WI38 (cell line): ENCODE results near the gene SPSB1.

Experiments used
- H3K4me3 ChIP-seq: 2 replicates; pipeline ENCODE4 v1.5.1; 2011; ENCODE audit warnings: low read depth, mild to moderate bottlenecking, control low read depth, low read length
- TF ChIP-seq, protein P1 (sequence below): IDR thresholded peaks from 2 replicates; pipeline ENCODE4 v1.5.1; 2012; ENCODE audit warnings: low read depth, mild to moderate bottlenecking, control low read depth, low read length

The SPSB1 gene

DNA sequence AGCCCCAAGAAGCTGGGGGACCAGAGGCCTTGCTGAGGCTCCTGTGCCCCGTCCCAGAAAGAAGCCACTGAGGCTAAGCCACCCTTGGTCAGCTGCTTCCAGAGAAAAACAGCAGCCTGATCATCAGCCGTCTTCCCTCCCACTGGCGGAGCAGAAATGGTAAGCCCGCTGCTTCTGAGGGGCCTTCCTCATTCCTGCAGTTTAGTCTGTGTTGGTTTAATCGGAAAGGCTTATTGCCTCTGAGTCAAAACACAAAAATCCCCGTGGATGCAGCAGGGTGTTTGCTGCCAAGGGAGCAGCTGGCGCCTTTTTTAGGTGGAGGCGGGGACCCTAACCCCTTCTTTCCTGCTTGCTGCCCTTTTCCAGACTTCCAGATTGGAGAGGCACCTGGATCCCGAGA is 33.9 kb downstream of the SPSB1 start:
- TF ChIP-seq, protein P1, sequence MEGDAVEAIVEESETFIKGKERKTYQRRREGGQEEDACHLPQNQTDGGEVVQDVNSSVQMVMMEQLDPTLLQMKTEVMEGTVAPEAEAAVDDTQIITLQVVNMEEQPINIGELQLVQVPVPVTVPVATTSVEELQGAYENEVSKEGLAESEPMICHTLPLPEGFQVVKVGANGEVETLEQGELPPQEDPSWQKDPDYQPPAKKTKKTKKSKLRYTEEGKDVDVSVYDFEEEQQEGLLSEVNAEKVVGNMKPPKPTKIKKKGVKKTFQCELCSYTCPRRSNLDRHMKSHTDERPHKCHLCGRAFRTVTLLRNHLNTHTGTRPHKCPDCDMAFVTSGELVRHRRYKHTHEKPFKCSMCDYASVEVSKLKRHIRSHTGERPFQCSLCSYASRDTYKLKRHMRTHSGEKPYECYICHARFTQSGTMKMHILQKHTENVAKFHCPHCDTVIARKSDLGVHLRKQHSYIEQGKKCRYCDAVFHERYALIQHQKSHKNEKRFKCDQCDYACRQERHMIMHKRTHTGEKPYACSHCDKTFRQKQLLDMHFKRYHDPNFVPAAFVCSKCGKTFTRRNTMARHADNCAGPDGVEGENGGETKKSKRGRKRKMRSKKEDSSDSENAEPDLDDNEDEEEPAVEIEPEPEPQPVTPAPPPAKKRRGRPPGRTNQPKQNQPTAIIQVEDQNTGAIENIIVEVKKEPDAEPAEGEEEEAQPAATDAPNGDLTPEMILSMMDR, result no peak
- no peak overlapping the region for H3K4me3 ChIP-seq

GRCh38 chr1:9328201-9328600 is 35.5 kb downstream of the SPSB1 start:
- TF ChIP-seq, protein P1, result no peak
- no peak overlapping the region for H3K4me3 ChIP-seq

GRCh38 chr1:9328715-9329114 is 36.0 kb downstream of the SPSB1 start:
- TF ChIP-seq, protein P1, result no peak
- no peak overlapping the region for H3K4me3 ChIP-seq

DNA sequence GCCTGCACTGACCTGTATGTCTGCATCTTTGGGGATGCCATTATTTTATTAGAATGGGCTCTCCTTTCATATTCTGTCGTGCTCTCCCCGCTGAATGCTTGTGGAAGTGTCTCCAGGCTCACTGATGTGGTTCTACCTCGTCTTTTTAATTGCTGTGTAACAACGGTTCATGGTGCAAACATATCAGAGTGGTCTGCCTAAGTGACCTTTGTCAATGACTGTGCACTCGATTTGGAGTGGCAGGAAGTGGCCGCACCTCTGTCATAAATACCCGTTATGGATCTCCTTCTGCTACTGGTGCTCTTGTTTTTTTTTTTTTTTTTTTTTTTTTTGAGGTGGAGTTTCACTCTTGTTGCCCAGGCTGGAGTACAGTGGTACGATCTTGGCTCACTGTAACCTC is 38.3 kb downstream of the SPSB1 start:
- TF ChIP-seq, protein P1, result no peak
- no peak overlapping the region for H3K4me3 ChIP-seq

- H3K4me3 ChIP-seq, result no peak overlapping the region
- TF ChIP-seq, protein P1, result no peak
Observed at GRCh38 chr1:9331558-9332346, 39.1 kb downstream of the SPSB1 start.

DNA sequence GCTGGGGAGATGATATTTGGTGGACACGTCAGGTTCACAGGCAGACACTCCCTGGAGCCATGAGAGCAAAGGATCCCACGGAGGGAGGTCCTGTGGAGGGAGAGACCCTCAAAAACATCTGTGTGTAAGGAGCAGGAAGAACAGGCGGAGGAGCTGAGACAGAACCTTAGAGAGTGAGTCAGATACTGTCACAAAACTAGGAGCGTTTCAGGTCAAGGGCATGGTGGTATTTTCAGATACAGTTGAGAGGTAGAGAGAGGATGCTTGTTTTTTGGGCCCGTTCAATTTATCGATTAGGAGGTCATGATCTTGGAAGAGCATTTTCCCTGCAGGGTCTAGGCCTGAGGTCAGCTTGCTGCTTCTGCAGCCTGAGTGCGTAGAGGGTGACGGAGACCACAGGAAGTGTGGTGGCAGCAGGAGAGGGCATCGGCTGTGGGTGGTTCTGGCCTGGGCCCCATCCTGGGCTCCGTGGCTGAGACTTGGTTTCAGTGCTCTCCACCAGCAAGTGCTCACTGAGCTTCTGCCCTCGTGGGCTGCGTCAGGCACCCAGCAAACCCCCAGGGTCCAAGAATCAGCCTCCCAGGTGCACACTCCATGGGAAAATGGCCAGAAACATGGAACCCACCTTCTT is 39.9 kb downstream of the SPSB1 start:
- no peak overlapping the region for H3K4me3 ChIP-seq

More for the DNA sequence above, 39.9 kb downstream of the SPSB1 start:
- TF ChIP-seq, protein P1, result no peak
